Lower lobe of right lung (tissue), 2 donors: Measurements from ENCODE around the gene FYB2. TPM values are rescaled to one million over a fixed set of nuclear protein-coding genes. Genes with fewer than 3 reads are reported as not detected.
A peak's percentile ranks its signal among the peaks of the same experiment; 100 is the strongest.

ENCODE experiments used
- ATAC-seq, 2 donors: fragments of 200-7000 bp; cut with Tn5 transposase; one replicate each; pipeline ENCODE4 v1.9.1; 2020 to 2022; ENCODE audit warnings: mild to moderate bottlenecking in 2 of 2, moderate library complexity in 2 of 2
- DNase-seq: peaks from one replicate; pipeline ENCODE4 v3.0.0-alpha.2; 2020
- H3K27ac ChIP-seq: fragments of 200-600 bp; one replicate; pipeline ENCODE4 v1.8.0; 2022
- H3K27me3 ChIP-seq: fragments of 200-600 bp; one replicate; pipeline ENCODE4 v1.8.0; 2022; ENCODE audit warnings: low read depth
- H3K36me3 ChIP-seq: fragments of 200-600 bp; one replicate; pipeline ENCODE4 v1.8.0; 2022; ENCODE audit warnings: mild to moderate bottlenecking
- H3K4me1 ChIP-seq: fragments of 200-600 bp; one replicate; pipeline ENCODE4 v1.8.0; 2022
- H3K4me3 ChIP-seq: fragments of 200-600 bp; one replicate; pipeline ENCODE4 v1.8.0; 2022; ENCODE audit warnings: mild to moderate bottlenecking
- H3K9me3 ChIP-seq: fragments of 200-600 bp; one replicate; pipeline ENCODE4 v1.8.0; 2022
- intact Hi-C: fragments of 100-400 bp; cut with DNase I; formaldehyde crosslinking; loops from one replicate; pipeline ENCODE4 v1.11.0; 2022
- total RNA-seq: library from RNA; stranded (reverse); fragmentation: NEBNext Ultra II Directional; extraction: Animal tissue kit (Norgen Biotek cat#: 25700); gene quantifications from one replicate; pipeline ENCODE4 v1.2.1, GENCODE V29; 2021
- TF ChIP-seq, protein P1 (sequence below): fragments of 200-600 bp; IDR thresholded peaks from one replicate; pipeline ENCODE4 v1.8.0; 2022; ENCODE audit warnings: antibody characterized with exemption, mild to moderate bottlenecking
- donor health status: DM: no; HTN: yes; CAD: no; lungs with severe emphysema.

The FYB2 gene
- total RNA-seq, 1 donor from 2014 or later = 3.8 TPM

DNA sequence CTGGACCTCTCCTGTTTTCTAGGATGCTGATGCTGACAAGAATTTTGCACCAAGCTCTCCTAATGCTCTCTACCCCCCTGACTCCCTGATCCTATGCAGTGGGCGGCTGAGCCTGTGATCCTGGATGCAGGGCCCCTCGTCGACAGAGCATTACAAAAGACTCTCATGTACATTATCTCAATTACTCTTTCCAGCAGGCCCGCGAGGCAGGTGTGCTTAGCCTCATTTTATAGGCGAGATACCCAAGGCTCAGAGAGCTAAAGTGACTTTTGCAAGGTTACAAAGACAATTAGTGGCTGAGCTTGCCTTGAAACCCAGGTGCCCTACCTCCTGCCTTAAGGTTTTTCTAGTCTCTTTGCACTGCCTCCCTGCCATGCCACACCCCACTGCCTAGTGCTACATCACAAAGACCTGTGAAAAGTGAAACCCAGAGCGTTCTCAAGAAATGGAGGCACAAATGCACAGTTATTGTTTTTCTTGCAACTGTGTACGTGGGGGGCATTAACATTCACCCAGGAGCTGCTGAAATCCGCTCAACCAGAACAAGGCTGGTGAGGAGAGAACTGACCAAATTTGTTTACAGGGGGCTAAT lies 25.4 kb upstream of the FYB2 start:
- Histone ChIP-seq H3K27ac (no peak overlapping the region), H3K9me3 (no peaks in the 10 kb centered on the region), H3K4me1 (no peaks in the 10 kb centered on the region), H3K36me3 (no peaks in the 10 kb centered on the region), H3K4me3 (no peak overlapping the region), H3K27me3 (no peaks in the 10 kb centered on the region)
- DNase-seq (no peak), ATAC-seq (no peak)
- intact Hi-C loops = no loop called here
- TF ChIP-seq, protein P1, sequence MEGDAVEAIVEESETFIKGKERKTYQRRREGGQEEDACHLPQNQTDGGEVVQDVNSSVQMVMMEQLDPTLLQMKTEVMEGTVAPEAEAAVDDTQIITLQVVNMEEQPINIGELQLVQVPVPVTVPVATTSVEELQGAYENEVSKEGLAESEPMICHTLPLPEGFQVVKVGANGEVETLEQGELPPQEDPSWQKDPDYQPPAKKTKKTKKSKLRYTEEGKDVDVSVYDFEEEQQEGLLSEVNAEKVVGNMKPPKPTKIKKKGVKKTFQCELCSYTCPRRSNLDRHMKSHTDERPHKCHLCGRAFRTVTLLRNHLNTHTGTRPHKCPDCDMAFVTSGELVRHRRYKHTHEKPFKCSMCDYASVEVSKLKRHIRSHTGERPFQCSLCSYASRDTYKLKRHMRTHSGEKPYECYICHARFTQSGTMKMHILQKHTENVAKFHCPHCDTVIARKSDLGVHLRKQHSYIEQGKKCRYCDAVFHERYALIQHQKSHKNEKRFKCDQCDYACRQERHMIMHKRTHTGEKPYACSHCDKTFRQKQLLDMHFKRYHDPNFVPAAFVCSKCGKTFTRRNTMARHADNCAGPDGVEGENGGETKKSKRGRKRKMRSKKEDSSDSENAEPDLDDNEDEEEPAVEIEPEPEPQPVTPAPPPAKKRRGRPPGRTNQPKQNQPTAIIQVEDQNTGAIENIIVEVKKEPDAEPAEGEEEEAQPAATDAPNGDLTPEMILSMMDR = no peak

GRCh38 chr1:56843544-56843943 lies 24.3 kb upstream of the FYB2 start:
- DNase-seq (no peak), ATAC-seq (no peak)
- Histone ChIP-seq H3K27me3 (no peaks in the 10 kb centered on the region), H3K9me3 (no peaks in the 10 kb centered on the region), H3K4me3 (no peak overlapping the region), H3K27ac (no peak overlapping the region), H3K4me1 (no peaks in the 10 kb centered on the region), H3K36me3 (no peaks in the 10 kb centered on the region)
- TF ChIP-seq, protein P1 = no peak
- intact Hi-C loops = no loop called here

GRCh38 chr1:56838759-56839158 lies 19.6 kb upstream of the FYB2 start:
- Histone ChIP-seq H3K9me3 (no peaks in the 10 kb centered on the region), H3K36me3 (no peaks in the 10 kb centered on the region), H3K4me3 (no peak overlapping the region), H3K27ac (no peak overlapping the region), H3K27me3 (no peaks in the 10 kb centered on the region), H3K4me1 (no peaks in the 10 kb centered on the region)
- intact Hi-C loops = no loop called here
- ATAC-seq (peak in 1 of 2 donors; percentile 19), DNase-seq (no peak)
- TF ChIP-seq, protein P1 = no peak

DNA sequence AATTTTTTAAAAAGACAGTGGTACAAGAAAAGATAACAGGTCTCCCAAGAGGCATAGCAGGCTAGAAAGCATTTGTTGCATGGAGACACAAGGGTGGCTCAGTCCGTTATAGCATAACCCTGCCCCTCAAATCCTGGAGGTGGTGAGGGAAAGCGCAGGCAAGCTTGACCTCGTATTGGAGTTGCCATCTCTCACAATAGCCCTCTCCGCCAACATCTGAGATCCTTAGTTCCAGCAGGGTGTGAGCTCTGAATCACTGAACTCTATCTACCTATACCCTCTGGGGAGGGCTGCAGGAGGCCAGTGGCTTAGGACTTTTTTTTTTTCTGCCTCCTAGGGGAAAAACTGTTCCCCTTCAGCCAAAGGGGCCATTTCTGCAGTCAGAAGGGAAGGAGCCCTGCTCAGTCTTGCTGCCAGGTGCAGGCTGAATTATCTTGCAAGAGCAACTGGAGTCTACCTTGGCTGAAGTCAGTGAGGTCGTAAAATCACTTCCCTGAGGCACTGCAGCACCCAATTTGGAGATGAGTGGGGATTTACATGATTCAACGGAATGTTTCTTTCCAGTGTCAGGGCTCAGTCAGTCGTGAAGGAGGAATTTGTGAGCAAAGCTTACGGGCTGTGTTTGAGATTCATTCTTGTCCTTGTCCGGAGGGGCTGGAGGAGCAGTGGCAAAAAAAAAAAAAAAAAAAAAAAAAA lies 18.2 kb upstream of the FYB2 start:
- DNase-seq (no peak), ATAC-seq (peak in 1 of 2 donors; percentile 27)
- Histone ChIP-seq H3K9me3 (no peaks in the 10 kb centered on the region), H3K36me3 (no peaks in the 10 kb centered on the region), H3K27me3 (no peaks in the 10 kb centered on the region), H3K27ac (no peak overlapping the region), H3K4me1 (no peaks in the 10 kb centered on the region), H3K4me3 (no peak overlapping the region)
- TF ChIP-seq, protein P1 = no peak
- intact Hi-C loops = no loop called here

GRCh38 chr1:56836359-56836758 lies 17.2 kb upstream of the FYB2 start:
- Histone ChIP-seq H3K36me3 (no peaks in the 10 kb centered on the region), H3K4me3 (no peak overlapping the region), H3K9me3 (no peaks in the 10 kb centered on the region), H3K27ac (no peak overlapping the region), H3K27me3 (peaks cover 3% of the 10 kb centered on the region), H3K4me1 (no peaks in the 10 kb centered on the region)
- intact Hi-C loops = no loop called here
- no peak for DNase-seq
- no peak for ATAC-seq
- TF ChIP-seq, protein P1 = no peak
